GM12873 (cell line): ENCODE results near the gene SERAC1.

ENCODE experiments used
- TF ChIP-seq, protein P1 (sequence below): IDR thresholded peaks from 2 replicates; pipeline ENCODE4 v1.5.1; 2012; ENCODE audit warnings: low read depth, mild to moderate bottlenecking, moderate library complexity, low read length, control low read depth; ENCODE audit not compliant: insufficient read depth; ENCODE audit errors: missing control alignments

The SERAC1 gene

DNA sequence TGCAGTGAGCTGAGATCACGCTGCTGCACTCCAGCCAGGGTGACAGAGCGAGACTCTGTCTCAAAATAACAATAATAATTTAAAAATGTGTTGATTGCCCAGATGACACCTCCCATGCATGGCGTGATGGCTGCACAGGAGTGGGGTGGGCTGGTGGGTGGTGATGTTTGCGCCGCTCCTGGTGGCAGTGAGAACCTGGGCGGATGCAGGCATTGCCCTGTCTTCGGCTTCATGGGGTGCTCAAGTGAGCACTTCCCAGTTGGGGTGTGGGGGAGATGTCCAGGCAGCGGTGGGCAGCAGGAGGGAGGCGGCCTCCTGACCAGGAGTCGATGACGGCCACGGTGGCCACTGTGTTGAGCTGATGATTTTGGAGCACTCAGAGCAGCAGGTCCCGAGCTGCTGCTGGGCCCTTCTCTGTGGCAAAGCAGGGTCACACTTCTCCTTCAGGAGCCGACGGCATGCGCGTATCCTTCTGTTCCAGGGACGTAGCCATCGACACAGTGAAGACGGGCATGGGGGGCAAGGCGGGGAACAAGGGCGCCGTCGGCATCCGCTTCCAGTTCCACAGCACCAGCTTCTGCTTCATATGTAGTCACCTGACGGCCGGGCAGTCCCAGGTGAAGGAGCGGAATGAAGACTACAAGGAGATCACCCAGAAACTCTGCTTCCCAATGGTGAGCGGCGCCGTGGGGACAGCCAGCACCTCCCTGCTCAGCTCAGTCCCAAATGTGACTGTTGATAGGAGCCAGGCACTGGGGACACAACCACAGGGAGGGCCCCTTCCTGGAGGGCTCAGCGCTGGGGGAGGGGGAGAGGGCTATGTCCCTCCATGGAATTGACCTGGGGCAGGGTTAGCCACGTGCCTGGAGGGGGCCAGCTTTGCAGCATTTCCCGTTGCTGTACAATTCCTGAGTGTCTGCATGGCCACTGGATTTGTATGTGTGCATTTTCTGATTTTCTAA, 96.7 kb downstream of the SERAC1 start:
- TF ChIP-seq, protein P1, sequence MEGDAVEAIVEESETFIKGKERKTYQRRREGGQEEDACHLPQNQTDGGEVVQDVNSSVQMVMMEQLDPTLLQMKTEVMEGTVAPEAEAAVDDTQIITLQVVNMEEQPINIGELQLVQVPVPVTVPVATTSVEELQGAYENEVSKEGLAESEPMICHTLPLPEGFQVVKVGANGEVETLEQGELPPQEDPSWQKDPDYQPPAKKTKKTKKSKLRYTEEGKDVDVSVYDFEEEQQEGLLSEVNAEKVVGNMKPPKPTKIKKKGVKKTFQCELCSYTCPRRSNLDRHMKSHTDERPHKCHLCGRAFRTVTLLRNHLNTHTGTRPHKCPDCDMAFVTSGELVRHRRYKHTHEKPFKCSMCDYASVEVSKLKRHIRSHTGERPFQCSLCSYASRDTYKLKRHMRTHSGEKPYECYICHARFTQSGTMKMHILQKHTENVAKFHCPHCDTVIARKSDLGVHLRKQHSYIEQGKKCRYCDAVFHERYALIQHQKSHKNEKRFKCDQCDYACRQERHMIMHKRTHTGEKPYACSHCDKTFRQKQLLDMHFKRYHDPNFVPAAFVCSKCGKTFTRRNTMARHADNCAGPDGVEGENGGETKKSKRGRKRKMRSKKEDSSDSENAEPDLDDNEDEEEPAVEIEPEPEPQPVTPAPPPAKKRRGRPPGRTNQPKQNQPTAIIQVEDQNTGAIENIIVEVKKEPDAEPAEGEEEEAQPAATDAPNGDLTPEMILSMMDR: no peak

DNA sequence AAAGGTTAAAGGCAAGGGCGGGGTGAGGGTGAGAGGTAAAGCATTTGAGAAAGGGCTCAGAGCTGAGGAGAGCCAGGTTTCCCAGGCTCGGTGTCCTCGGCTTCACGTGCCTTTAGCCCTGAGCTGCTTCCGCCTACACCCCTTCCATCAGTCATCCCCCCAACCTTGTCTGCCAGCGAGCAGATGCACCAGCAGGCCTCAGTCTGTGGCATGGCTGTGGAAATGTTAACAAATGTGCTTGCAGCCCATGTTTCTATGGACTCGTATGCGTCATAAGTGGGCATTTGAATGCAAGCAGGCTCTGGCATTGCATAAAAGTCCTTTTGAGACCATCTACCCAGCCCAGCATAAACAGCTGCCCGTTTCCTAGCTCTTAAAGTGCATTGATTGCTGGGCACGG, 97.5 kb downstream of the SERAC1 start:
- TF ChIP-seq, protein P1: no peak

DNA sequence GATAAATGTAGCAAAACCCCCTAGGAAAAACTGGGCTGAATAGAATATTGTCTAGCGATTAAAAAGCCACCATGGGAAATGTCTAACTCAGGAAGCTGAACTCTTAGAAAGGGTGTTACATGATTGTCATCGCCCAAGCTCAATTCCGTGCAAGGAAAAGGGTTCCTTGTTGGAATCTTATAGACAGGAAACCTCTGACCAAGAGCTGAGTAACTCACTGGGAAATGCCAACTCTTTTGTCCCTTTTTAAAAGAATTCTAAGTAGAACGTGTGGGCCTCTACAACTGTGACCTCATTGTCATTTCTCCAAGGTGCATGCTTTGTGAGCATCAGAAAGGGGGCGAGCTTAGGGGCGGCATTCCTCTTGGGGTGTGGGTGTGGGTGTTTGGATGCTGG, 98.3 kb downstream of the SERAC1 start:
- TF ChIP-seq, protein P1: no peak

- TF ChIP-seq, protein P1: no peak
These were observed 98.9 kb downstream of the SERAC1 start for GRCh38 chr6:158068893-158069799.

DNA sequence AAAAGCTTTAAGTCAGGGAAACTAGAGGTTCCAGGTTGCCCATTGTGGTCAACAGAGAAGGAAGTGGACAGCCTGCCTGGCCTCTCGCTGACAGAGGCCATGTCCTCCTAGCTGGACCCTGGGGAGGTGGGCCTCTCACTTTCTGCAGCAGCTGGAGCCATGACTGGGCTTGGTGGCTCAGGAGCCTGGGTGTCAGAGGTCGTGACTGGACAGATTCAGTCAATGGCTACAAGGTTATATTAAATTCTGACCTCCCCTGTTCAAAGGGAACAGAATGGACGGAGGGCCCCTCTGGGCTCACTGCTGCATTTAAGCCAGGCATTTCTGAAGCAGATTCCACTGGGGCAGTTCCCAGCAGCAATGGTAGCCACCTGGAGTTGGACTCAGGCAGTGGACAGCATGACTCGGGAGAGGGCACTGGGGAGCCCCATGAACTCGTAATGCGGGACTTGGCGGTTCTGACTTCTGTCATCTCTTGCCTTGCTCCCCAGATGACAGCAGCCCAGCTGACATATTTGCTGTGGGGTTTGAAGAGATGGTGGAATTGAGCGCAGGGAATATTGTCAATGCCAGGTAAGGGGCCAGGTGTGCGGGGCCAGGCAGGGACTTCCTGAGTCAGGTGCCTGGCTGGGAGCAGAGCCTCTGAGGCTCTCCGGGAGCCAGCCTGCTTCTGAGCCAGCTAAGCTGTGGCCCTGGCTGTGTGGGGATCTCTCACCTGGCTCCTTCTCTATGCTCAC, 99.7 kb downstream of the SERAC1 start:
- TF ChIP-seq, protein P1: no peak

- TF ChIP-seq, protein P1: no peak
These were observed 100.5 kb downstream of the SERAC1 start for GRCh38 chr6:158067436-158068015.
